Smooth muscle cell (in vitro differentiated cells): ENCODE measurements around the gene CDK17. TPM values are rescaled to one million over a fixed set of nuclear protein-coding genes. Genes with fewer than 3 reads are reported as not detected.
A peak's percentile ranks its signal among the peaks of the same experiment; 100 is the strongest.

Source experiments
- DNase-seq: peaks from one replicate; lab custom pipeline; 2025; ENCODE audit not compliant: unreplicated experiment; lab: John Stamatoyannopoulos, UW
- H2AFZ ChIP-seq: fragments of 200-600 bp; sonication (generic); 2 replicates; pipeline ENCODE4 v1.6.0; 2016; ENCODE audit warnings: antibody characterized with exemption, low read depth, mild to moderate bottlenecking
- H3F3A ChIP-seq: fragments of 200-600 bp; sonication (generic); 2 replicates; pipeline ENCODE4 v1.6.0; 2017; ENCODE audit warnings: antibody characterized with exemption, low read depth
- H3K27ac ChIP-seq: fragments of 200-600 bp; sonication (generic); 2 replicates; pipeline ENCODE4 v1.5.1; 2016; ENCODE audit warnings: low read depth, mild to moderate bottlenecking
- H3K27me3 ChIP-seq: fragments of 200-600 bp; sonication (generic); 2 replicates; pipeline ENCODE4 v1.6.1; 2016; ENCODE audit warnings: low read depth, mild to moderate bottlenecking
- H3K36me3 ChIP-seq: fragments of 200-600 bp; sonication (generic); 2 replicates; pipeline ENCODE4 v1.5.1; 2016; ENCODE audit warnings: low read depth
- H3K4me1 ChIP-seq: fragments of 200-600 bp; sonication (generic); 2 replicates; pipeline ENCODE4 v1.5.1; 2016; ENCODE audit warnings: low read depth
- H3K4me2 ChIP-seq: fragments of 200-600 bp; sonication (generic); 2 replicates; pipeline ENCODE4 v1.6.0; 2016; ENCODE audit warnings: mild to moderate bottlenecking
- H3K4me3 ChIP-seq: fragments of 200-600 bp; sonication (generic); 2 replicates; pipeline ENCODE4 v1.5.1; 2016; ENCODE audit warnings: mild to moderate bottlenecking
- H3K79me2 ChIP-seq: fragments of 200-600 bp; sonication (generic); 2 replicates; pipeline ENCODE4 v1.6.0; 2016; ENCODE audit warnings: low read depth, mild to moderate bottlenecking
- H3K9ac ChIP-seq: fragments of 200-600 bp; sonication (generic); 2 replicates; pipeline ENCODE4 v1.6.0; 2016; ENCODE audit warnings: low read depth
- H3K9me3 ChIP-seq: fragments of 200-600 bp; sonication (generic); replicated peaks from 2 replicates; pipeline ENCODE4 v1.5.1; 2016; ENCODE audit warnings: low read depth
- H4K20me1 ChIP-seq: fragments of 200-600 bp; sonication (generic); 2 replicates; pipeline ENCODE4 v1.6.0; 2016; ENCODE audit warnings: low read depth
- CTCF ChIP-seq: fragments of 200-600 bp; sonication (generic); IDR thresholded peaks from 2 replicates; pipeline ENCODE4 v1.5.1; 2017; ENCODE audit warnings: borderline replicate concordance, mild to moderate bottlenecking, antibody characterized with exemption; ENCODE audit not compliant: insufficient read depth, poor library complexity, severe bottlenecking
- WGBS: methylation state at CpG from one replicate; pipeline ENCODE4 v1.1.7; 2016; ENCODE audit warnings: low lambda C conversion rate; 5-methylcytosine and 5-hydroxymethylcytosine counted together
- polyA plus RNA-seq: library from polyadenylated mRNA; unstranded; fragments of >200 nt; fragmentation: Nextera tagmentation; extraction: Ambion mirVana; gene quantifications from 2 replicates; pipeline ENCODE4 v1.2.1, GENCODE V29; 2016
- total RNA-seq: library from RNA; depleted of rRNA; stranded (reverse); fragments of >200 nt; gene quantifications from 2 replicates; pipeline ENCODE4 v1.2.3, GENCODE V29; 2014

CDK17 gene
- total and polyA plus RNA-seq, 2 experiments from 2014 or later = 16.0 to 49.8 TPM

GRCh38 chr12:96441816-96442215, 41.6 kb upstream of the CDK17 start:
- Histone ChIP-seq H3K9ac (no peak overlapping the region), H4K20me1 (no peaks in the 10 kb centered on the region), H3K4me1 (peaks cover 9% of the 10 kb centered on the region), H3K4me2 (no peak overlapping the region), H3K36me3 (no peaks in the 10 kb centered on the region), H3K9me3 (no peaks in the 10 kb centered on the region), H3K27ac (no peak overlapping the region), H3K4me3 (no peak overlapping the region), H3K27me3 (no peaks in the 10 kb centered on the region), H2AFZ (no peak overlapping the region), H3F3A (peaks cover 9% of the 10 kb centered on the region), H3K79me2 (no peaks in the 10 kb centered on the region)
- WGBS = 86% methylated on average over 3 of the region's 3 CpGs
- DNase-seq = no peak
- no peak for TF ChIP-seq CTCF

GRCh38 chr12:96438330-96438729, 38.1 kb upstream of the CDK17 start:
- Histone ChIP-seq H3K4me3 (no peak overlapping the region), H3K36me3 (no peaks in the 10 kb centered on the region), H3F3A (peaks cover 19% of the 10 kb centered on the region), H3K79me2 (no peaks in the 10 kb centered on the region), H3K9ac (no peak overlapping the region), H2AFZ (peak overlapping the region; percentile 2), H3K27ac (no peak overlapping the region), H4K20me1 (no peaks in the 10 kb centered on the region), H3K27me3 (no peaks in the 10 kb centered on the region), H3K9me3 (no peaks in the 10 kb centered on the region), H3K4me1 (no peaks in the 10 kb centered on the region), H3K4me2 (peak overlapping the region; percentile 51)
- 81% methylated on average over 3 of the region's 3 CpGs for WGBS
- TF ChIP-seq CTCF = no peak
- DNase-seq = no peak

- no peaks in the 10 kb centered on the region for H3K9me3 ChIP-seq
- 69% methylated on average over 1 of the region's 1 CpG for WGBS
- peak overlapping the region; percentile 51 for H3K4me2 ChIP-seq
- TF ChIP-seq CTCF = no peak
- no peaks in the 10 kb centered on the region for H3K4me1 ChIP-seq
- H3K27me3 ChIP-seq = no peaks in the 10 kb centered on the region
- no peak overlapping the region for H3K4me3 ChIP-seq
- H4K20me1 ChIP-seq = no peaks in the 10 kb centered on the region
- no peaks in the 10 kb centered on the region for H3K36me3 ChIP-seq
- no peak for DNase-seq
- peaks cover 19% of the 10 kb centered on the region for H3F3A ChIP-seq
- H3K9ac ChIP-seq = no peak overlapping the region
- H2AFZ ChIP-seq = no peak overlapping the region
- H3K27ac ChIP-seq = peak overlapping the region; percentile 51
- H3K79me2 ChIP-seq = no peaks in the 10 kb centered on the region
Measured at GRCh38 chr12:96437171-96437445, 36.9 kb upstream of the CDK17 start.

GRCh38 chr12:96436366-96437170, 36.3 kb upstream of the CDK17 start:
- Histone ChIP-seq H3K4me1 (no peaks in the 10 kb centered on the region), H3K36me3 (no peaks in the 10 kb centered on the region), H3K27ac (peak overlapping the region; percentile 51), H3K4me3 (no peak overlapping the region), H3K9me3 (no peaks in the 10 kb centered on the region), H3K27me3 (no peaks in the 10 kb centered on the region), H3K4me2 (peak overlapping the region; percentile 51), H3F3A (peaks cover 19% of the 10 kb centered on the region), H3K9ac (no peak overlapping the region), H4K20me1 (no peaks in the 10 kb centered on the region), H2AFZ (peak overlapping the region; percentile 28), H3K79me2 (no peaks in the 10 kb centered on the region)
- no peak for TF ChIP-seq CTCF
- WGBS = 78% methylated on average over 8 of the region's 8 CpGs
- no peak for DNase-seq
